ENCODE results near the gene BRPF1.

The BRPF1 gene, protein sequence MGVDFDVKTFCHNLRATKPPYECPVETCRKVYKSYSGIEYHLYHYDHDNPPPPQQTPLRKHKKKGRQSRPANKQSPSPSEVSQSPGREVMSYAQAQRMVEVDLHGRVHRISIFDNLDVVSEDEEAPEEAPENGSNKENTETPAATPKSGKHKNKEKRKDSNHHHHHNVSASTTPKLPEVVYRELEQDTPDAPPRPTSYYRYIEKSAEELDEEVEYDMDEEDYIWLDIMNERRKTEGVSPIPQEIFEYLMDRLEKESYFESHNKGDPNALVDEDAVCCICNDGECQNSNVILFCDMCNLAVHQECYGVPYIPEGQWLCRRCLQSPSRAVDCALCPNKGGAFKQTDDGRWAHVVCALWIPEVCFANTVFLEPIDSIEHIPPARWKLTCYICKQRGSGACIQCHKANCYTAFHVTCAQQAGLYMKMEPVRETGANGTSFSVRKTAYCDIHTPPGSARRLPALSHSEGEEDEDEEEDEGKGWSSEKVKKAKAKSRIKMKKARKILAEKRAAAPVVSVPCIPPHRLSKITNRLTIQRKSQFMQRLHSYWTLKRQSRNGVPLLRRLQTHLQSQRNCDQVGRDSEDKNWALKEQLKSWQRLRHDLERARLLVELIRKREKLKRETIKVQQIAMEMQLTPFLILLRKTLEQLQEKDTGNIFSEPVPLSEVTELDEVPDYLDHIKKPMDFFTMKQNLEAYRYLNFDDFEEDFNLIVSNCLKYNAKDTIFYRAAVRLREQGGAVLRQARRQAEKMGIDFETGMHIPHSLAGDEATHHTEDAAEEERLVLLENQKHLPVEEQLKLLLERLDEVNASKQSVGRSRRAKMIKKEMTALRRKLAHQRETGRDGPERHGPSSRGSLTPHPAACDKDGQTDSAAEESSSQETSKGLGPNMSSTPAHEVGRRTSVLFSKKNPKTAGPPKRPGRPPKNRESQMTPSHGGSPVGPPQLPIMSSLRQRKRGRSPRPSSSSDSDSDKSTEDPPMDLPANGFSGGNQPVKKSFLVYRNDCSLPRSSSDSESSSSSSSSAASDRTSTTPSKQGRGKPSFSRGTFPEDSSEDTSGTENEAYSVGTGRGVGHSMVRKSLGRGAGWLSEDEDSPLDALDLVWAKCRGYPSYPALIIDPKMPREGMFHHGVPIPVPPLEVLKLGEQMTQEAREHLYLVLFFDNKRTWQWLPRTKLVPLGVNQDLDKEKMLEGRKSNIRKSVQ (N-terminal part only)

DNA sequence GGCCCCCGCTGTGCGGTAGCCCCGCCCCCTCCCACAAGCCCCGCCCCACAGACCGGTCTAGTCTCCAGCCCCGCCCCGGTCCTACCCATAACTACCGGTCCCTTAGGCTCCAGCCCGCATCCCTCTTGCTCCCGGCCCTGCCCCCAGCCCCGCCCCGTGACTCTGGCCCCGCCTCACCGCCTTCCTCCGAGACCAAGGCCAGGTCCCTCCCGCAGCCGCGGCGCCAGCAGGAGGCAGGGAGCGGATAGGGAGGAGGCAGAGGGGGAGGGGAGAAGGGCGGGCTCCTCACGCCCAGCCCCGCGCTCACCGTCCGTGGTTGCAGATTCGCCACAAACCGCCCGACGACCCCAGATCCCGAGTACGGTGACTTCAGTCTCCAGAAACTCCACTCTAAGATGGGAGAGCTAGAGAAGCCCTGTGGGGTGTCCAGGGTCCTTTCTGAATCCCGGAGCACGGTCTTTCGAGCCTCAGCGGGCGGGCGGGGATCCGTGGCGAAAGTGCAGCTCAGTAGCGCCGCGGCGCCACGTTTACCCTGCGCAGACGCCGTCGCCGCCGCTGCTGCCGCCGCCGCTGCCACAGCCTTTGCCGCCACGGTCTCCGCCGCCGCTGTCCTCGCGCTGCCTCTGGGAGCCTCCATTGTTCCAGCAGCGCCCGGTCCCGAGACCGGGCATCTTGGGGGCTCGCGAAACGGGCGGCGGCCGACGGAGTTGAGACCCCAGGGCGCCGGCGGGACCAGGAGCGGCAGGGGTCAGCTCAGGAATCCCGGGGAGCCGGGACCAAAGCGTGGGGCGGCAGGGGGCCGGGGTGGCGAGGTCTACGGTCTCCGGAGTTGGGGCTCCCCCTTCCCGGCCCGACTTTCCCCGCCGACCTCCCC lies at the start of gene BRPF1:
Gene BRPF1 (plus strand): TSS at position 530 of the 874 bp plus-strand sequence. CDS start 2,406 bp downstream, outside the sequence.
- peak within 1 kb of the TSS; percentile 96 for H3K4me3 ChIP-seq (ENCODE audit: low read depth, low read length)
- peak; percentile 99 for DNase-seq (ENCODE audit: low read depth)
- in situ Hi-C loops (cut with HindIII; ENCODE audit: low sequenced_read_pairs), result no loop called here
- TF ChIP-seq, protein P1, sequence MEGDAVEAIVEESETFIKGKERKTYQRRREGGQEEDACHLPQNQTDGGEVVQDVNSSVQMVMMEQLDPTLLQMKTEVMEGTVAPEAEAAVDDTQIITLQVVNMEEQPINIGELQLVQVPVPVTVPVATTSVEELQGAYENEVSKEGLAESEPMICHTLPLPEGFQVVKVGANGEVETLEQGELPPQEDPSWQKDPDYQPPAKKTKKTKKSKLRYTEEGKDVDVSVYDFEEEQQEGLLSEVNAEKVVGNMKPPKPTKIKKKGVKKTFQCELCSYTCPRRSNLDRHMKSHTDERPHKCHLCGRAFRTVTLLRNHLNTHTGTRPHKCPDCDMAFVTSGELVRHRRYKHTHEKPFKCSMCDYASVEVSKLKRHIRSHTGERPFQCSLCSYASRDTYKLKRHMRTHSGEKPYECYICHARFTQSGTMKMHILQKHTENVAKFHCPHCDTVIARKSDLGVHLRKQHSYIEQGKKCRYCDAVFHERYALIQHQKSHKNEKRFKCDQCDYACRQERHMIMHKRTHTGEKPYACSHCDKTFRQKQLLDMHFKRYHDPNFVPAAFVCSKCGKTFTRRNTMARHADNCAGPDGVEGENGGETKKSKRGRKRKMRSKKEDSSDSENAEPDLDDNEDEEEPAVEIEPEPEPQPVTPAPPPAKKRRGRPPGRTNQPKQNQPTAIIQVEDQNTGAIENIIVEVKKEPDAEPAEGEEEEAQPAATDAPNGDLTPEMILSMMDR (IDR thresholded peaks at IDR 0.05; ENCODE audit: low read depth, low read length, missing control alignments), result no peak

DNA sequence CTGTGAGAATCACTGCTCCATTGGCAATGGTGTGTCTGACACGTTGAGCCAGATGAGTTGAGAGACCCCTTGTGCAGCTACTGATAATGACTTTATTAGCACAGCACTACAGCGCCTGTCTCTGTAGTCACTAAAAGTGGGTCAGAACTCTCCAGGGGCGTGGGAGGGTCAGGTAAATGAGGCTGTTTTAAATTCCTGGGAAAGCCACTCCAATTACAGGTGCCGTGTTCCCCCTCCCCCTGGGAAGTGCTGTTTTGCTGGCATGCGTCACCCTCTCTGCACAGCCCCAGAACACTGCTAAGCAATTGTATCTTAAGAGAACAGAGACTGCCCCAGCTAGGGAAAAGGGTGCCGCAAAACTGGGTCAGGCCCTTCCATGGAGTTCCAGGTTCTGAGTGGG lies 49.4 kb upstream of the BRPF1 start:
- in situ Hi-C loops (cut with HindIII; ENCODE audit: low sequenced_read_pairs), result loop anchor here (25.0 kb wide), 1 partner anchor 195 kb away; no protein-coding TSS in a partner anchor
- TF ChIP-seq, protein P1 (IDR thresholded peaks at IDR 0.05; ENCODE audit: low read depth, low read length, missing control alignments), result no peak

DNA sequence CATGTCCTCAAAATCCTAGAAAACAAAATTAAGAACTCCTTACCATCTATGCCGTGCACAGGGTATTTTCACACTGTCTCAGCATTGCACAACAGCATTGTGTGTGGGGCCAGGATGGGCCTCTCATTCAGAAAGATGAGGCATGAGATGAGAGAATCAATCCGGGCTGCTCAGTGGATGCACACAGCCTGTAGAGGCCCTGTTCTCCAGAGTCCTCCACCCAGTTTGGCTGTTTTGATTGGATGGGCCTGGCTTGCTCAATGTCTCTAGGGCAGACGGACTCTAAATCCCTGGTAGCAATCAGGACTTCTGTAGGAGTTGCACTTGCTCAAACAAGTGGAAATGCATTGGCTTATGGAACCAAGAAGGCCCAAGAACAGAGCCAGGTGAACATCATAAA lies 48.1 kb upstream of the BRPF1 start:
- in situ Hi-C loops (cut with HindIII; ENCODE audit: low sequenced_read_pairs), result loop anchor here (25.0 kb wide), 1 partner anchor 196 kb away; no protein-coding TSS in a partner anchor
- H3K4me3 ChIP-seq (ENCODE audit: low read depth, low read length), result no peak overlapping the region
- DNase-seq (ENCODE audit: low read depth), result no peak
- TF ChIP-seq, protein P1 (IDR thresholded peaks at IDR 0.05; ENCODE audit: low read depth, low read length, missing control alignments), result no peak

More for the DNA sequence above, 49.4 kb upstream of the BRPF1 start:
- no peak for DNase-seq (ENCODE audit: low read depth)
- no peak overlapping the region for H3K4me3 ChIP-seq (ENCODE audit: low read depth, low read length)

DNA sequence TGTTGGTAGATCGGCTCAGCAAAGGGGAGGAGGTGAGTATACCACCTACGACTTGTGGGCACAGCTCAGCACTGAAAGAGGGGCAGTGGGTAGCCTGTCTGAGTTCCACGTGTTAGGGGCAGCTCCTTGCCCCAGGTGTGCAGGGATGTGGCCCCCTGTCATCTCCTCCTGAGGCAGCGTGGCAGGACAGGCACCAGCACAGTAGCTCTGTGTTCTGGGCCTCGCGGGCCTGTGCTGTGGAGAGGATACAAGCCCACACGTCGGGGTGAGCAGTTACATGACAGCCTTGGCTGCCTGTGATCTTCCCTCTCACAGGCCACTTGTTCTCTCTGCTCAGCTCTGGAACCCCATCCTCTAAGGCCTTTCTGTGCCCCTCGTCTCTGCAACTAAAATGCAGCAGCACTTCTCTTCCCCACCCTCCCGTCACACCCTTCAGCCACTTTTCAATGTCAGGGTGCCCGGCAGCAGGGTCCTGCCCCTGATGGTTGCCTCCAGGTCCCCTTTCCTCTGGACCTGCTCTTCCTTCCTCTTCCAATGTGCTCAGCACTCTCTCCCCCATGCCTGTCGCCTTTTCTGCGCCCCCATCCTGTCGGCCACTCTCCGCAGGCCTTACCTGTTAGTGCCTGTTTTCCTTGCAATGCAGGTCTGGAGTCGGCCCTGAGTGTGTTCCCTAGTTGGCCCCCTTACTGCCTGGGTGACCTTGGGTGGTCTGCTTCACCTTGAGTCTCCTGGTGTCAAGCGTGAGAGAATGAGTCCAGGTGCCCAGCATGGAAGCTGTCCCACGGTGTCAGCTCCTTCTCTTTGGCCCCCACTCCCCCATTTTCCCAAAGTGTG lies 46.1 kb upstream of the BRPF1 start:
- in situ Hi-C loops (cut with HindIII; ENCODE audit: low sequenced_read_pairs), result loop anchor here (25.0 kb wide), 1 partner anchor 198 kb away; no protein-coding TSS in a partner anchor
- TF ChIP-seq, protein P1 (IDR thresholded peaks at IDR 0.05; ENCODE audit: low read depth, low read length, missing control alignments), result no peak
- no peak for DNase-seq (ENCODE audit: low read depth)
- H3K4me3 ChIP-seq (ENCODE audit: low read depth, low read length), result no peak overlapping the region

DNA sequence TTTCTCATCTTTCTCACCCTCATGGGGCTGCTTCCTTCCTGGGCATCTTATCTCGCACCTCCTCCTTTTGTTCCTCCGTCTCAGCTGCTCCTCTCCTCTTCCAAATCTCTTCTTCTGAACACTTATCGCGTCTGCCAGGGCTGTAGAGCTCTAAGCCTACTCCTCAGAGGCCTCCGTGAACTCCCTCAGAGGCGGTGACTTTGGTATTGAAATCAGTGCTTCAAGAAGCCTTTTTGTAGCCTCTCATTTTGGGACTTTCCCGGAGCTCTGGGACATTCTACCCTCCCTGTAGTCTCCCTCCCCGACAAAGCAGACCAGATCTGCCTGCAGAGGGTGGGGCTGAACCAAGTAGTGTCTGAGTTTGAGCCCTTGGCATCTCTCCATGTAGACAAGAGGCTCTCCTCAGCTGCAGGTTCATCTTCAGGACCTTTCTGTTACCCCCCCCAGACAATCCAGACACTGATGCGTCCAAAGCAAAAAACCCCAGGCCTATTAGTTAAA lies 45.4 kb upstream of the BRPF1 start:
- TF ChIP-seq, protein P1 (IDR thresholded peaks at IDR 0.05; ENCODE audit: low read depth, low read length, missing control alignments), result no peak
- DNase-seq (ENCODE audit: low read depth), result no peak
- in situ Hi-C loops (cut with HindIII; ENCODE audit: low sequenced_read_pairs), result loop anchor here (25.0 kb wide), 1 partner anchor 199 kb away; no protein-coding TSS in a partner anchor
- no peak overlapping the region for H3K4me3 ChIP-seq (ENCODE audit: low read depth, low read length)

Data from astrocyte of the cerebellum (primary cell).